Head of caudate nucleus (tissue), 42 donors: ENCODE results near the gene ZNF718.
"Not testable (repeated sequence)": the region's sequence is repeated elsewhere in the genome, so short reads cannot be mapped to it uniquely, and the experiment has no call there.

Experiments used
- DNase-seq, 42 donors: peaks; one replicate each; pipeline versions ENCODE4 v3.0.0 to v3.0.0-alpha.2; 2020 to 2021; ENCODE audit warnings: mixed read lengths in 7 of 42
- intact Hi-C: fragments of 100-400 bp; cut with DNase I; formaldehyde crosslinking; loops from one replicate; pipeline ENCODE4 v1.15.0; 2022

Gene ZNF718

GRCh38 chr4:139691-140090 lies 15.4 kb downstream of the ZNF718 start:
- intact Hi-C loops = no loop called here

GRCh38 chr4:146621-147020 lies 22.3 kb downstream of the ZNF718 start:
- DNase-seq = no peak
- intact Hi-C loops = no loop called here

More at GRCh38 chr4:139691-140090, 15.4 kb downstream of the ZNF718 start:
- DNase-seq = no peak

DNA sequence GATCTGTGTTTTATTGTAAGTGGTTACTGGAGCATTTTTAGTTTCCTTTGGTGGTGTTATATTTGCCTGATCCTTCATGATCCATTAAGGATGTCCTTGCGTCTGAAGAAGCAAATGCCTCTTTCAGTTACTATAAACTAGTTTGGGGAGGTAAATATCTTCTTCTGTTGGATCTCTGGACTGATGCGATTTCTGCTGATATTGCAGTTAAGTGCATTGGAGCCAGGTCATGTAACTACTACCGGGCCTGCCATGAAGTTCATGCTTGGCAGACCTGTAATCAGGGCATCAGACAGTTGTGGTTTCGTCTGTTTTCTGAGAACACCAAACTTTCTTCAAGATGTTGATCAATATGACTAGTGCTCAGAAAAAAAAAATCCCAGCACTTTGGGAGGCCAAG lies 22.9 kb downstream of the ZNF718 start:
- intact Hi-C loops = no loop called here
- no peak for DNase-seq

DNA sequence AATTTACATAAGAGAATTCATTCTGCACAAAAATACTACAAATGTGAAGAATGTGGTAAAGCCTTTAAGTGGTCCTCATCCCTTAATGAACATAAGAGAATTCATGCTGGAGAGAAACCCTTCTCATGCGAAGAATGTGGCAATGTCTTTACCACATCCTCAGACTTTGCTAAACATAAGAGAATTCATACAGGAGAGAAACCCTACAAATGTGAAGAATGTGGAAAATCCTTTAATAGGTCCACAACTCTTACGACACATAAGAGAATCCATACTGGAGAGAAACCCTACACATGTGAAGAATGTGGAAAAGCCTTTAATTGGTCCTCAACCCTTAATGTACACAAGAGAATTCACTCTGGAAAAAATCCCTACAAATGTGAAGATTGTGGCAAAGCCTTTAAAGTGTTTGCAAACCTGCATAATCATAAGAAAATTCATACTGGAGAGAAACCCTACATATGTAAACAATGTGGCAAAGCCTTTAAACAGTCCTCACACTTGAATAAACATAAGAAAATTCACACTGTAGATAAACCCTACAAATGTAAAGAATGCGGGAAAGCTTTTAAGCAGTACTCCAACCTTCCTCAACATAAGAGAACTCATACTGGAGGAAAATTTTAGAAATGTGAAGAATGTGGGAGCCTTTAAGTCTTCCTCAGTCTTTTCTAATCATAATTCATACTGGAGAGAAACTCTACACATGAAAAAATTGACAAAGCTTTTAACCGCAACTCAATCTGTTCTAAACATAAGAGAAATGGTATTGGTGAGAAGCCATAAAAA lies 37.4 kb downstream of the ZNF718 start:
- DNase-seq = no peak
- intact Hi-C loops = no loop called here

DNA sequence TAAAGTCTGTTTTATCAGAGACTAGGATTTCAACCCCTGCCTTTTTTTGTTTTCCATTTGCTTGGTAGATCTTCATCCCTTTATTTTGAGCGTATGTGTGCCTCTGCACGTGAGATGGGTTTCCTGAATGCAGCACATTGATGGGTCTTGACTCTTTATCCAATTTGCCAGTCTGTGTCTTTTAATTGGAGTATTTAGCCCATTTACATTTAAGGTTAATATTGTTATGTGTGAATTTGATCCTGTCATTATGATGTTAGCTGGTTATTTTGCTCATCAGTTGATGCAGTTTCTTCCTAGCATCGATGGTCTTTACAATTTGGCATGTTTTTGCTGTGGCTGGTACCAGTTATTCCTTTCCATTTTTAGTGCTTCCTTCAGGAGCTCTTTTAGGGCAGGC lies 45.3 kb downstream of the ZNF718 start:
- intact Hi-C loops, DNase-seq: not testable (repeated sequence)

- intact Hi-C loops, DNase-seq: not testable (repeated sequence)
These were observed 47.0 kb downstream of the ZNF718 start for GRCh38 chr4:171318-171717.

- no peak for DNase-seq
- intact Hi-C loops = no loop called here
These were observed 49.5 kb downstream of the ZNF718 start for GRCh38 chr4:173666-174314.

GRCh38 chr4:175986-176385 lies 51.7 kb downstream of the ZNF718 start:
- no peak for DNase-seq
- intact Hi-C loops = no loop called here

DNA sequence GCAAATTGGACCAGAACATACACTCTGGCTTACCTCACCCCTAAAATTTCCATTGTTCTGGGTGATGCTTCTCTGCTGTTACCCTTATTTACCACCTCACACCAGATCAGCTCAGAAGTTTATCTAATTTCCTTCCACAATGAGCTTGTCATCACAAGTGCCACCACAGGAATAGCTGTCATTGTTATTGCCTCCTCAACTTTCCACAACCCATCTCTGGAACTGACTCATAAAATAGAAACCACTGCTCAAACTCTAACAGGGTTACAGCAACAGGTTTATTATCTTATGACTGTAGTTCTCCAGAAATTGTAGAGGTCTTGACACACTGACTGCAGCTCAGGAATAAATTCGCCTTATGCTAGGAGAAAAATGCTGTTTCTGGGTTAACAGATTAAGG lies 52.7 kb downstream of the ZNF718 start:
- intact Hi-C loops = no loop called here
- no peak for DNase-seq

DNA sequence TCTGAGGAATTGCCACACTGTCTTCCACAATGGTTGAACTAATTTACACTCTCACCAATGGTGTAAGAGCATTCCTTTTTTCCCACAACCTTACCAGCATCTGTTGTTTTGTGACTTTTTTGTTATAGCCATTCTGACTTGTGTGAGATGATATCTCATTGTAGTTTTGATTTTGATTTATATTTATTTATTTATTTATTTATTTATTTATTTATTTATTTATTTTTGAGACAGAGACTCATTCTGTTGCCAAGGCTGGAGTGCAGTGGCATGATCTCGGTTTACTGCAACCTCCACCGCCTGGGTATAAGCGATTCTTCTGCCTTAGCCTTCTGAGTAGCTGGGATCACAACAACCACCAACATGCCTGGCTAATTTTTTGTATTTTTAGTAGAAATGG lies 57.9 kb downstream of the ZNF718 start:
- intact Hi-C loops, DNase-seq: not testable (repeated sequence)

DNA sequence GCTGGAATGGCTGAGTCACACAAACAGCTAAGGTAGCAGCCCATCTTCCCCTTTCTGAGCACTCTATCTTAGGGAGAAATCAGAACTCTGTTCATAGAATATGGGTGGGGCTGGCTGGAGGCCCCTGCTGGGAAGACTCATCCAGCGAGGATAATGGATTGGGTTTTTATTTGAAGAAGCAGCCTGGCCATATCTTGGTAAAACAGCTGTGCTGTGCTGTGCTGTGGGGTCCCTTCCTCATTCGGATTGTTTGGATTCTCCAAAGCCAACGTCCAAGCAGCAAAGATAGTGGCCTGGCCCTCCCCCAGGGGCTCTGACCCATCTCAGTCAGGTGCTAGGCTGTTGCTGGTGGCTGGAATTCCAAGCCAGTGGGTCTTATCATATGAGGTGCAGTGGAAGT lies 63.8 kb downstream of the ZNF718 start:
- intact Hi-C loops = no loop called here

GRCh38 chr4:195159-195558 lies 70.9 kb downstream of the ZNF718 start:
- DNase-seq, intact Hi-C loops: not testable (repeated sequence)

More for the DNA sequence above, 63.8 kb downstream of the ZNF718 start:
- DNase-seq = no peak

DNA sequence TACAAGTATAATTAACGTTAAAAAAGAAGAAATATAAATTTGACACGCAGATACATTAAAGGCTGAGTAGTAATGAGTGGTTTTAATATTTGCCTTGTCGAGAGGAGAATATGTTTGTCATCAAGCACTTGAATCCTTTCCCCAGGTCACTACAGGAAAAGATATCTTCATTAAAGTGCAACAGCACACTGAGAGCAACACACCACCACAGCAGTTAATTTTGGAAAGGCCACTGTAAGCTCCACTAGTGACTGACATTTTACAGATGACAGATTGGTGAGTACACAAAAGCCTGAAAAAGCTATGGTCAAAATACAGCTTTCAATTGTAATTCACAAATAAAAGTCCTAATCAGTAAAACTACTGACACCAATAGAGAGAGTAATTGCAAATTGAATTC lies 76.6 kb downstream of the ZNF718 start:
- intact Hi-C loops = no loop called here
- no peak for DNase-seq

GRCh38 chr4:202822-203221 lies 78.5 kb downstream of the ZNF718 start:
- DNase-seq, intact Hi-C loops: not testable (repeated sequence)

DNA sequence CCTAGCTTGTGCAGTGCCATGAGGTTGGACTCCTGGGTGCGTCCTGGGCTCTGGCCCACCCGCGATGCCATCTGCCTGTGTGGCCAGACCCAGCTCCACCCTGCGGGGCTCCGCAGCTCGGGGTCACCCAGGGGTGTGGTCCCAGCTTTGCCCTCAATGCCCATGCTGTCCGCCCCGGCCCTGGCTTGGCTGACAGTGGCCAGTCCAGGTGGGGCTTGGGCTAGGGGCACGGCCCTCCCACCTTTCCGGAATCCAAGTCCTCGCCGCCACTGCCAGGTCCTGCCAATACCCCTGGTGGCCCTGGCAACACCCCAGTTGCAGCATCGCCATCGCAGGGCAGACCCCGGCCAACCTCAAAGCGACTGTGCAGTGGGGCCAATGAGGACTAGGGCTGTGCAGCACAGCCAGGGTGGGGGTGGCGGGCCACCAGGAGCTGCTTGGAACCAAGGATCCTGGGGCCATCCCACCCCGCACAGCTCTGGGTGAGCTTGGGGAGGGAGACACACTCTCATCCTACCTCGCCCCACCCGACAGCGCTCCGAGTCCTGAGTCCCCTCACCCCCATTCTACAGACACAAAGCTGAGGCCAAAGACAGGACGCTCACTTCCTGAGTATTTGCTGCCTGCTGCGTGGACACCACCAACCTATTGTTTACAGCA lies 80.9 kb downstream of the ZNF718 start:
- intact Hi-C loops = no loop called here
- DNase-seq = no peak

DNA sequence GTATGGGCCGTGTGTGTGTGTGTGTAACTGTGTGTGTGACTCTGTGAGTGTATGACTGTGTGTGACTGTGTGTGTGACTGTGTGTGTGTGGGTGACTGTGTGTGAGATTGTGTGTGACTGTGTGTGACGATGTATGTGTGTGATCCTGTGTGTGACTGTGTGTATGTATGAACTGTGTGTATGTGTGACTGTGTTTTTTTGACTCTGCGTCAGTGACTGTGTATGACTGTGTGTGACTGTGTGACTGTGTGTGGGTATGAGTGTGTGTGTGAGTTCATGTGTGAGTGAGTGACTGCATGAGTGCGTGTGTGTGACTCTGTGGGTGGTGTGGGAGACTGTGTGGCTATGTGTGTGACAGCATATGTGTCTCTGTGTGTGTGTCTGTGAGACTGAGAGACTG lies 81.8 kb downstream of the ZNF718 start:
- DNase-seq = no peak
- intact Hi-C loops = no loop called here

DNA sequence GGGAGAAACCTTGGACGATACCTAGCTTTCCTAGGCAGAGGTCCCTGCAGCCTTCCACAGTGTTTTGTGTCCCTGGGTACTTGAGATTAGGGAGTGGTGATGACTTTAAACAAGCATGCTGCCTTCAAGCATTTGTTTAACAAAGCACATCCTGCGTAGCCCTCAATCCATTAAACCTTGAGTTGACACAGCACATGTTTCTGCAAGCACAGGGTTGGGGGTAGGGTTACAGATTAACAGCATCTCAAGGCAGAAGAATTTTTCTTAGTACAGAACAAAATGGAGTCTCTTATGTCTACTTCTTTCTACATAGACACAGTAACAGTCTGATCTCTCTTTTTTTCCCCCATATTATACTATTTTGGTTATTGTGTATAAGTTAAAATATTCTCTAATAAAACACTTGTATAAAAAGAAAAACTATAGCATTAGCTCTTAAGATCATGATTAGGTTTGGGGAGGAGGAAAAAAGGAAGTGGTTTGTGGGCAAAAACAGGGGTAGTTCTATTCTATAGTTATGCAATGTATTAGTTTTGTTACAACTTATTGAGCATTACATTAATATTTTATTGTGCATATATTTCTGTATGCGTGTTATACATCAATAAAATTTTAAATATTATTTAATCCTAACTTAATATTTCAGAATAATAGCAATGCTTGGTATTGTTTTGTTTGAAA lies 84.3 kb downstream of the ZNF718 start:
- DNase-seq, intact Hi-C loops: not testable (repeated sequence)

- intact Hi-C loops = no loop called here
These were observed 86.8 kb downstream of the ZNF718 start for GRCh38 chr4:211033-211511.

DNA sequence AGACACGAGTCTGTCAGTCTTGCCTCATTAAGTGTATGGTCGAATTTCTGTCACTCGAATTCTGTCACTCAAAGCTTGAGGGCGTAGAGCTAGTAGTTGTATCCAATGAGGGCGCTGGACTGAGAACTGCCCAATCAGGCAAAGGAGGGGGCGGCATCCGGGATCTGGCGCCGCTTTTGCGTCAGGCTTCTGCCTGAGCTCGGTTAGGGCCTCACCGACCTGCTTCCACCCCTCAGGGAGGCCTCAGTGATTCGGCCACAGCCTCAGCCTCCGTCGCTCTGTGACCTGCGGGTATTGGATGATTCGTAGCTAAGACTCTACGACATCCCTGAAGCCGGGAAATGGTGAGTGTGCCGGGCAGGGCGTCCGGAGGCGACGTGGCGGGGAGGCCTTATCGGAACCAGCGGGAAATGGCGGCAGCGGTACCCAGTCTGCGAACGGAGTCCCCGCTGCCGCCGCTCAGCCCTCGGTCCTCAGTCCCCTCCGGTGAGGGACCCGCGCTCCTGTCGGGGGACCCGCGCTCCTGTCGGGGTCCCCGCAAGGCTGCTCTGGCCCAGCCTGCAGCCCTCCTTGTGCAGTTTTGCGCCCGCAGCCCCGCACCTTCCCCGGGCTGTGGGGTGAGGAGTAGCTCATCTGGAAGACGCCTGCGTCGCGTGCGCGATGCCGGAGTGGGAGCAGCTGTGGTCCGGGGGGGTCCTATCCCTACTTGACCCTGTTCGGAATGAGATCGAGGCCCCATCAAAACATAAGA lies 88.3 kb downstream of the ZNF718 start:
- DNase-seq = peak; percentile 74 to 94 (median 87)
- intact Hi-C loops = no loop called here

More at GRCh38 chr4:211033-211511, 86.8 kb downstream of the ZNF718 start:
- no peak for DNase-seq
